ENCODE results near the gene IL17RA.
A peak's percentile ranks its signal among the peaks of the same experiment; 100 is the strongest.
"Not testable (repeated sequence)": the region's sequence is repeated elsewhere in the genome, so short reads cannot be mapped to it uniquely, and the experiment has no call there.

IL17RA gene

DNA sequence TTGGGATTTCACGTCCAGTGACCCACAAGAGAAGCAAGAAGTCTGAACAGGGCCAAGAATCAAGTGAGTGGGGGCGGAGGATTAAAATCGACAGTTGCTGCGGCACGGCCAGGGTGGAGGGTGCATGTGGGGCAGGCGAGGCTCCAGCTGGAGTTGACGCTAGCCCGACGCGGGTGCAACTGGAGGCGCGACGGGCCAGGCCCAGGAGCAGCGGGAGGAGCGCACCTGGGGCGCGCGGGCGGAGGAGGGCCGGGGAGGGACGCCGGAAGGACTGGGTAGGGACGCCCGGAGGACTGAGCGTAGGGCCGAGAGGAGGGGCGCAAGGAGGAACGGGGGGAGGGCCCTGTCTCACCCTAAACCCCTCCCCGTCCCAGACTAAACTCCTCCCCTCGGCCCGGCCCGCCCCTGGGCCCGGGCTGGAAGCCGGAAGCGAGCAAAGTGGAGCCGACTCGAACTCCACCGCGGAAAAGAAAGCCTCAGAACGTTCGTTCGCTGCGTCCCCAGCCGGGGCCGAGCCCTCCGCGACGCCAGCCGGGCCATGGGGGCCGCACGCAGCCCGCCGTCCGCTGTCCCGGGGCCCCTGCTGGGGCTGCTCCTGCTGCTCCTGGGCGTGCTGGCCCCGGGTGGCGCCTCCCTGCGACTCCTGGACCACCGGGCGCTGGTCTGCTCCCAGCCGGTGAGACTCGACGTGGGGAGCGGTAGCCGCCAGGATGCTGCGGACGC, at the start of gene IL17RA (continued):
- TF ChIP-seq, protein P1, sequence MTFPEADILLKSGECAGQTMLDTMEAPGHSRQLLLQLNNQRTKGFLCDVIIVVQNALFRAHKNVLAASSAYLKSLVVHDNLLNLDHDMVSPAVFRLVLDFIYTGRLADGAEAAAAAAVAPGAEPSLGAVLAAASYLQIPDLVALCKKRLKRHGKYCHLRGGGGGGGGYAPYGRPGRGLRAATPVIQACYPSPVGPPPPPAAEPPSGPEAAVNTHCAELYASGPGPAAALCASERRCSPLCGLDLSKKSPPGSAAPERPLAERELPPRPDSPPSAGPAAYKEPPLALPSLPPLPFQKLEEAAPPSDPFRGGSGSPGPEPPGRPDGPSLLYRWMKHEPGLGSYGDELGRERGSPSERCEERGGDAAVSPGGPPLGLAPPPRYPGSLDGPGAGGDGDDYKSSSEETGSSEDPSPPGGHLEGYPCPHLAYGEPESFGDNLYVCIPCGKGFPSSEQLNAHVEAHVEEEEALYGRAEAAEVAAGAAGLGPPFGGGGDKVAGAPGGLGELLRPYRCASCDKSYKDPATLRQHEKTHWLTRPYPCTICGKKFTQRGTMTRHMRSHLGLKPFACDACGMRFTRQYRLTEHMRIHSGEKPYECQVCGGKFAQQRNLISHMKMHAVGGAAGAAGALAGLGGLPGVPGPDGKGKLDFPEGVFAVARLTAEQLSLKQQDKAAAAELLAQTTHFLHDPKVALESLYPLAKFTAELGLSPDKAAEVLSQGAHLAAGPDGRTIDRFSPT (tag by site-specific recombination; IDR thresholded peaks at IDR 0.05), result 0 out of 2 replicates have a peak, but pooled peaks have one; percentile 21
- TF ChIP-seq, protein P2, sequence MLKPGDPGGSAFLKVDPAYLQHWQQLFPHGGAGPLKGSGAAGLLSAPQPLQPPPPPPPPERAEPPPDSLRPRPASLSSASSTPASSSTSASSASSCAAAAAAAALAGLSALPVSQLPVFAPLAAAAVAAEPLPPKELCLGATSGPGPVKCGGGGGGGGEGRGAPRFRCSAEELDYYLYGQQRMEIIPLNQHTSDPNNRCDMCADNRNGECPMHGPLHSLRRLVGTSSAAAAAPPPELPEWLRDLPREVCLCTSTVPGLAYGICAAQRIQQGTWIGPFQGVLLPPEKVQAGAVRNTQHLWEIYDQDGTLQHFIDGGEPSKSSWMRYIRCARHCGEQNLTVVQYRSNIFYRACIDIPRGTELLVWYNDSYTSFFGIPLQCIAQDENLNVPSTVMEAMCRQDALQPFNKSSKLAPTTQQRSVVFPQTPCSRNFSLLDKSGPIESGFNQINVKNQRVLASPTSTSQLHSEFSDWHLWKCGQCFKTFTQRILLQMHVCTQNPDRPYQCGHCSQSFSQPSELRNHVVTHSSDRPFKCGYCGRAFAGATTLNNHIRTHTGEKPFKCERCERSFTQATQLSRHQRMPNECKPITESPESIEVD (tag by site-specific recombination; IDR thresholded peaks at IDR 0.05), result no peak
- peak; percentile 49; the same call in 1 of the 2 replicates for TF ChIP-seq KLF1 (tag by site-specific recombination; IDR thresholded peaks at IDR 0.05)
- peak; percentile 43; the same call in 1 of the 2 replicates for TF ChIP-seq ZFP69B (tag by site-specific recombination; IDR thresholded peaks at IDR 0.05)
- TF ChIP-seq GLIS1 (tag by site-specific recombination; IDR thresholded peaks at IDR 0.05), result peak; percentile 42
- TF ChIP-seq ZNF426 (tag by site-specific recombination; IDR thresholded peaks at IDR 0.05), result no peak
- TF ChIP-seq, protein P3, sequence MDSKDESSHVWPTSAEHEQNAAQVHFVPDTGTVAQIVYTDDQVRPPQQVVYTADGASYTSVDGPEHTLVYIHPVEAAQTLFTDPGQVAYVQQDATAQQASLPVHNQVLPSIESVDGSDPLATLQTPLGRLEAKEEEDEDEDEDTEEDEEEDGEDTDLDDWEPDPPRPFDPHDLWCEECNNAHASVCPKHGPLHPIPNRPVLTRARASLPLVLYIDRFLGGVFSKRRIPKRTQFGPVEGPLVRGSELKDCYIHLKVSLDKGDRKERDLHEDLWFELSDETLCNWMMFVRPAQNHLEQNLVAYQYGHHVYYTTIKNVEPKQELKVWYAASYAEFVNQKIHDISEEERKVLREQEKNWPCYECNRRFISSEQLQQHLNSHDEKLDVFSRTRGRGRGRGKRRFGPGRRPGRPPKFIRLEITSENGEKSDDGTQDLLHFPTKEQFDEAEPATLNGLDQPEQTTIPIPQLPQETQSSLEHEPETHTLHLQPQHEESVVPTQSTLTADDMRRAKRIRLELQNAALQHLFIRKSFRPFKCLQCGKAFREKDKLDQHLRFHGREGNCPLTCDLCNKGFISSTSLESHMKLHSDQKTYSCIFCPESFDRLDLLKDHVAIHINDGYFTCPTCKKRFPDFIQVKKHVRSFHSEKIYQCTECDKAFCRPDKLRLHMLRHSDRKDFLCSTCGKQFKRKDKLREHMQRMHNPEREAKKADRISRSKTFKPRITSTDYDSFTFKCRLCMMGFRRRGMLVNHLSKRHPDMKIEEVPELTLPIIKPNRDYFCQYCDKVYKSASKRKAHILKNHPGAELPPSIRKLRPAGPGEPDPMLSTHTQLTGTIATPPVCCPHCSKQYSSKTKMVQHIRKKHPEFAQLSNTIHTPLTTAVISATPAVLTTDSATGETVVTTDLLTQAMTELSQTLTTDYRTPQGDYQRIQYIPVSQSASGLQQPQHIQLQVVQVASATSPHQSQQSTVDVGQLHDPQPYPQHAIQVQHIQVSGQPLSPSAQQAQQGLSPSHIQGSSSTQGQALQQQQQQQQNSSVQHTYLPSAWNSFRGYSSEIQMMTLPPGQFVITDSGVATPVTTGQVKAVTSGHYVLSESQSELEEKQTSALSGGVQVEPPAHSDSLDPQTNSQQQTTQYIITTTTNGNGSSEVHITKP (tag by site-specific recombination; IDR thresholded peaks at IDR 0.05), result peak; percentile 73
- peak; percentile 75 for TF ChIP-seq SP7 (tag by site-specific recombination; IDR thresholded peaks at IDR 0.05)
- TF ChIP-seq SP3 (tag by site-specific recombination; IDR thresholded peaks at IDR 0.05), result peak; percentile 88
- peak; percentile 52 for TF ChIP-seq ZEB2 (tag by site-specific recombination; IDR thresholded peaks at IDR 0.05)
- TF ChIP-seq KLF16 (tag by site-specific recombination; IDR thresholded peaks at IDR 0.05), result 0 out of 2 replicates have a peak, but pooled peaks have one; percentile 13

DNA sequence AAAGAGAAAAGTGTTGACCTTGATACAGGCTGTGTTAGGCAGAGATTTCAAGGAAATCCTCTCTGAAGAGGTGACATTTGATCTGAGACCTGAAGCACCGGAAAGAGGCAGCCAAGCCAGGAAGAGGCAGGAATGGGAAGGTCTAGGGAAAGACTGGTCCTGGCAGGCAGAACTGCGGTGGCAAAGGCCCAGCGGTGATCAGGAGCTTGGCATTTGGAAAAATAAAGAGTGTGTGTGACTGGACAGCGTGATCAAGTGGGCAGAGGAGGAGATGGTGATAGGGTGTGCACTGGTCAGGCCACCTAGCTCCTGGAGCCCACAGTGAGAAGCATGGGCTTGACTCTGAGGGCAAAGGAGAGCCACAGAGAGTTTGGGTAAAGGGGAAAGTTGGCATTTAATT, 49.6 kb upstream of the IL17RA start:
- Histone ChIP-seq H3K36me3 (ENCODE audit: control insufficient read depth in 2 of 2, insufficient read depth in 1 of 2, low read length in 2 of 2) (no peaks in the 10 kb centered on the region), H3K27ac (ENCODE audit: extremely low read depth, low read depth, low read length) (no peak overlapping the region), H3K4me1 (ENCODE audit: control insufficient read depth, insufficient read depth, low read length) (no peaks in the 10 kb centered on the region), H3K9me3 (ENCODE audit: control insufficient read depth, insufficient read depth, low read depth, low read length) (no peaks in the 10 kb centered on the region), H3K4me3 (ENCODE audit: low read depth, low read length) (no peak overlapping the region)
- TF ChIP-seq ZNF416 (tag by site-specific recombination; IDR thresholded peaks at IDR 0.05), result no peak
- TF ChIP-seq ZNF544 (tag by site-specific recombination; IDR thresholded peaks at IDR 0.05), result no peak
- TF ChIP-seq ZNF335 (tag by site-specific recombination; conservative IDR thresholded peaks at IDR 0.05), result no peak
- TF ChIP-seq, protein P4, sequence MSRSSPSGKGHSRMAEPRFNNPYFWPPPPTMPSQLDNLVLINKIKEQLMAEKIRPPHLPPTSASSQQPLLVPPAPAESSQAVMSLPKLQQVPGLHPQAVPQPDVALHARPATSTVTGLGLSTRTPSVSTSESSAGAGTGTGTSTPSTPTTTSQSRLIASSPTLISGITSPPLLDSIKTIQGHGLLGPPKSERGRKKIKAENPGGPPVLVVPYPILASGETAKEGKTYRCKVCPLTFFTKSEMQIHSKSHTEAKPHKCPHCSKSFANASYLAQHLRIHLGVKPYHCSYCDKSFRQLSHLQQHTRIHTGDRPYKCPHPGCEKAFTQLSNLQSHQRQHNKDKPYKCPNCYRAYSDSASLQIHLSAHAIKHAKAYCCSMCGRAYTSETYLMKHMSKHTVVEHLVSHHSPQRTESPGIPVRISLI (tag by site-specific recombination; IDR thresholded peaks at IDR 0.05), result no peak
- TF ChIP-seq ZNF747 (tag by site-specific recombination; IDR thresholded peaks at IDR 0.05), result no peak
- TF ChIP-seq ZNF558 (tag by site-specific recombination; IDR thresholded peaks at IDR 0.05), result no peak
- TF ChIP-seq SCRT2 (tag by site-specific recombination; IDR thresholded peaks at IDR 0.05), result no peak
- TF ChIP-seq ZNF510 (tag by site-specific recombination; IDR thresholded peaks at IDR 0.05; ENCODE audit: insufficient replicate concordance), result no peak
- TF ChIP-seq, protein P1 (tag by site-specific recombination; IDR thresholded peaks at IDR 0.05), result no peak
- TF ChIP-seq KLF1 (tag by site-specific recombination; IDR thresholded peaks at IDR 0.05), result no peak
- TF ChIP-seq ZBTB7A (tag by site-specific recombination; IDR thresholded peaks at IDR 0.05; ENCODE audit: low read depth), result no peak
- ChIA-PET CTCF (no interaction called here), POLR2A (no interaction called here)

DNA sequence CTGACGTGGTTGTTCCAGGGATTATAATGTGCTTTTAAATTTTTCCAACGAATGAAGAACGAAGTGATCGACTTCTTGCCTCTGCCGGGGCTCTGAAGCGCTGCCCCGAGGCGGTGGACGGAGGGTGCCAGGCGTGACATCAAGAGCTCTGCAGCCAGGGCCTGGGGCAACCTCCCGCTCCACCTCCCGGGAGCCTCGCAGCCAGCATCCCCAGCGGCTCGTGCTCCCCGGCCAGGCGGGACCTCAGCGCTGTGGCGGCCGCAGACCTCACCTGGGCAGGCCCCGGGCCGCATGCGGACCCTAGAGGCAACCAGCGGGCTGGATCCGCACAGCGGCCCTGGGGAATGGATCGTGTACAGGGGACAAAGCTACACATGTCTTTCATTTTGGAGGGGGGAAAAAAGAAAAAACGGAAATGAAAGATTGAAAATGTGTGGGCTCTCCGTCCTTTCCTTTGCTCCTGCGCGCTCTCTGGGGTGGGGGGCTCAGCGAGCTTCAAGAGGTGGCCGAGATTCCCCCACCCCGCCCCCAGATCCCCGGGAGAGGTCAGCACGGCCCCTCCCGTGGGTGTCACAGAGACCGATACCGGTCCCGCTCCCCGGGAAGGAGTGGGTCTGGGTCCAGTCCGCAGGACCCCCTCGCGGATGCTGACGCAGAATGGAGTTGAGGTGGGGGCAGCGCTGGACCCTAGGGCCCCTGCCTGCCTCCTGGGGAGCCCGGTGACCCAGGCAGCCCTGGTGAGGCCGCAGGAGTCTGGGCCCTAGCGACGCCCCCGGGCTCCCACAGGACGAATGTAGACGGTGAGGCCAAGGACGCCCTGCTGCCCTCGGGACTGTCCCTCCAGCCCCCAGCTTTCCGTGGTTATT, 48.6 kb upstream of the IL17RA start:
- CTCF ChIA-PET, POLR2A ChIA-PET: not testable (repeated sequence)

More for the DNA sequence above, 48.6 kb upstream of the IL17RA start:
- not testable (repeated sequence) for H3K4me1 ChIP-seq (ENCODE audit: control insufficient read depth, insufficient read depth, low read length); H3K4me3 ChIP-seq (ENCODE audit: low read depth, low read length); H3K9me3 ChIP-seq (ENCODE audit: control insufficient read depth, insufficient read depth, low read depth, low read length); H3K36me3 ChIP-seq (ENCODE audit: control insufficient read depth in 2 of 2, insufficient read depth in 1 of 2, low read length in 2 of 2); H3K27ac ChIP-seq (ENCODE audit: extremely low read depth, low read depth, low read length)
